ENCODE results near the gene STMP1.
"Not testable (repeated sequence)": the region's sequence is repeated elsewhere in the genome, so short reads cannot be mapped to it uniquely, and the experiment has no call there.

The STMP1 gene

GRCh38 chr7:135653340-135654080 is 8.8 kb upstream of the STMP1 start:
- Mint-ChIP-seq H3K36me3 (peaks cover 14% of the 10 kb centered on the region), H3K9me3 (no peaks in the 10 kb centered on the region), H3K4me3 (no peak overlapping the region), H3K27ac (no peak overlapping the region), H3K4me1 (no peaks in the 10 kb centered on the region)
- DNase-seq (ENCODE audit: low spot score in 2 of 2) (no peak), ATAC-seq (no peak)

GRCh38 chr7:135658564-135658963 is 3.8 kb upstream of the STMP1 start:
- H3K4me1 Mint-ChIP-seq, result peaks cover 10% of the 10 kb centered on the region
- no peaks in the 10 kb centered on the region for H3K9me3 Mint-ChIP-seq
- H3K36me3 Mint-ChIP-seq, result peaks cover 11% of the 10 kb centered on the region
- no peak for ATAC-seq
- DNase-seq (ENCODE audit: low spot score in 2 of 2), result no peak
- H3K27ac Mint-ChIP-seq, result no peak overlapping the region
- no peak overlapping the region for H3K4me3 Mint-ChIP-seq

DNA sequence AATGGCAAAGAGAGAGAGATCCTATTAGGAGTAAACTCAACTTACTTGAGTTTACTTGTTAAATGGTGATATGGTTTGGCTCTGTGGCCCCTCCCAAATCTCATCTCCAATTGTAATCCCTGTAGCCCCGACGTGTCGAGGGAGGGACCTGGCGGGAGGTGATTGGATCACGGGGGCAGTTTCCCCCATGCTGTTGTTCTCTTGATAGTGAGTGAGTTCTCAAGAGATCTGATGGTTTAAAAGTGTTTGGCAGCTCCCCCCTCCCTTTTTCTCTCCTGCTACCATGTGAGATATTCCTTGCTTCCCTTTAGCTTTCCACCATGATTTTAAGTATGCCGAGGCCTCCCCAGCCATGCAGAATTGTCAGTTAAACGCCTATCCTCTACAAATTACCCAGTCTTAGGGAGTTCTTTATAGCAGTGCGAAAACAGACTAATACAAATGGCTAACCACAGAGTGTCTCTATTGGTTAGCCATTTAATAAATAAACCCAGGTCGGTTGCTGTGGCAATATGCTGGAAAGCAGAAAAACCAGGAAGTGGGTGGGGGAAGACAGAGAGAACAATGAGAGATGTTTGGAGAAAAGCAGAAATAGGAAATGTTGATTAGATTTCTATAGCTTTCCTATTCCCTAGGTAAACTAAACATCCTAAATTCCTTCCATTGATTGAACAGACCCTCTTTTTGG is 3.0 kb upstream of the STMP1 start:
- Mint-ChIP-seq H3K4me1 (peaks cover 18% of the 10 kb centered on the region), H3K4me3 (no peak overlapping the region)

GRCh38 chr7:135661311-135662122 is 797 bp upstream of the STMP1 start:
- ATAC-seq (no peak), DNase-seq (ENCODE audit: low spot score in 2 of 2) (no peak)
- H3K4me3 Mint-ChIP-seq, result peak overlapping the region; percentile 95
- H3K9me3 Mint-ChIP-seq, result no peaks in the 10 kb centered on the region
- peak overlapping the region; percentile 96 for H3K27ac Mint-ChIP-seq
- peaks cover 17% of the 10 kb centered on the region for H3K36me3 Mint-ChIP-seq
- H3K4me1 Mint-ChIP-seq, result peaks cover 35% of the 10 kb centered on the region

More for the DNA sequence above, 3.0 kb upstream of the STMP1 start:
- H3K27ac Mint-ChIP-seq, result no peak overlapping the region
- no peaks in the 10 kb centered on the region for H3K9me3 Mint-ChIP-seq
- no peak for DNase-seq (ENCODE audit: low spot score in 2 of 2)
- H3K36me3 Mint-ChIP-seq, result peaks cover 11% of the 10 kb centered on the region
- ATAC-seq, result no peak

- Mint-ChIP-seq H3K4me1 (peaks cover 39% of the 10 kb centered on the region), H3K4me3 (peak overlapping the region; percentile 95)
- ATAC-seq, result peak; percentile 2
These were observed 266 bp upstream of the STMP1 start for GRCh38 chr7:135662123-135662372.

DNA sequence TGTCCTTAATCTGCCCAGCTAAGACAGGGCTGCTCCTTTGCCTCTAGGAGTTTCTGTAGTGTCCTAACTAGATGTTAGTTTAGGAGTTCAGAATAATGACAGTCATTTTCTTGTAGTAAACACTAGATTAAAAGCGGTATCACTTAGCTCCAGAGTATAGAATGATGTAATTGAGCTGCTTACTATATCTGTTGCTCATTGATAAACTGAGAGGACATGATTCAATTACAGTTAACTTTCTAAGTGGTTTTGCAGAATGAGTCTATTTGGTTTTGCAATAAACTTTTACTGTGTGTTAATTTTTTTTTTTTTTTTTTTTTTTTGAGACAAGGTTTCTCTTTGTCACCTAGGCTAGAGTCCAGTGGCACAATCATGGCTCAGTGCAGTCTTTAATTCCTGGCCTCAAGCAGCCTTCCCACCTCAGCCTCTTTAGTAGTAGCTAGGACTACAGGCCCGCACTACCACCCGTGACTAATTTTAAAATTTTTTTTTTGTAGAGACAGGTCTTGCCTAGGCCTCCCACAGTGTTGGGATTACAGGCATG is 1.8 kb downstream of the STMP1 start:
- Mint-ChIP-seq H3K9me3 (no peaks in the 10 kb centered on the region), H3K4me3 (peak overlapping the region; percentile 95), H3K36me3 (peaks cover 18% of the 10 kb centered on the region), H3K4me1 (peaks cover 39% of the 10 kb centered on the region), H3K27ac (peak overlapping the region; percentile 48)
- DNase-seq (ENCODE audit: low spot score in 2 of 2), result no peak
- peak; percentile 80 for ATAC-seq

More at GRCh38 chr7:135662123-135662372, 266 bp upstream of the STMP1 start:
- Mint-ChIP-seq H3K9me3 (no peaks in the 10 kb centered on the region), H3K27ac (peak overlapping the region; percentile 96), H3K36me3 (peaks cover 18% of the 10 kb centered on the region)
- no peak for DNase-seq (ENCODE audit: low spot score in 2 of 2)

DNA sequence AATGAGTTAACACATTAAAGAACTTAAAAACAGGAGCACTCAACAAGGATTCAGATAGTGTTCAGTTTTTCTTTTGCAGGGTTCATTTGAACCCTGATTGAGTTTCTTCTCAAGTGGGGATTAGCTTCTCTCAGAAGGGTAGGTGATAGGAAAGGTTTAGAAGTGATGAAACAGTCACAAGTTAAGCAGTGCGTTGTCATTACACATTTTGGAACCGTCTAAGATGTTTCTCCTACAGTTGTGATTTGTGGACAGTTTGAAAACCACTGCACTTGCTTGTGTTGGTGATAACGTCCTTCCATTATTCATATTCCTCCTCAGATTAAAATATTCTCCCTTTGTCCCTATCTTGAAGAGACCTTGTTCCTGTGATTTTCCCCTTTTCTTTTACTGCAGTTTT is 2.7 kb downstream of the STMP1 start:
- no peak overlapping the region for H3K27ac Mint-ChIP-seq
- H3K9me3 Mint-ChIP-seq, result no peaks in the 10 kb centered on the region

GRCh38 chr7:135666156-135666555 is 3.8 kb downstream of the STMP1 start:
- Mint-ChIP-seq H3K36me3 (peaks cover 18% of the 10 kb centered on the region), H3K27ac (no peak overlapping the region), H3K4me1 (peaks cover 50% of the 10 kb centered on the region), H3K4me3 (no peak overlapping the region), H3K9me3 (no peaks in the 10 kb centered on the region)
- no peak for DNase-seq (ENCODE audit: low spot score in 2 of 2)
- ATAC-seq, result no peak

More for the DNA sequence above, 2.7 kb downstream of the STMP1 start:
- no peak for DNase-seq (ENCODE audit: low spot score in 2 of 2)
- Mint-ChIP-seq H3K4me1 (peaks cover 48% of the 10 kb centered on the region), H3K36me3 (peaks cover 18% of the 10 kb centered on the region), H3K4me3 (no peak overlapping the region)
- no peak for ATAC-seq

DNA sequence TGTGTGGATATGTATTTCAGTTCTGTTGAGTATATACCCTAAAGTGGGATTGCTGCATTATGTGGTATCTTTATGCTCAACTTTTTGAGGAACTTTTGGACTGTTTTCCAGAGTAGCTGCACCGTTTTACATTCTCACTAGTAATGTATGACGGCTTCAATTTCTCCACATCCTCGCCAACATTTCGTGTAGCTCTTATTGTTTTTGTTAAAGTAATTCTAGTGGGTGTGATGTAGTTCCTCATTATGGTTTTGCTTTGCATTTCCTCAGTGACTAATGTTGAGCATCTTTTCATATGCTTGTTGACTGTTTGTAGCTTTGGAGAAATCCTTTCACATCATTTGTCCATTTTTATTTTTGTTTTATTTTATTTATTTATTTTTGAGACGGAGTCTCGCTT is 4.5 kb downstream of the STMP1 start:
- H3K9me3 Mint-ChIP-seq, result no peaks in the 10 kb centered on the region
- H3K36me3 Mint-ChIP-seq, result peaks cover 18% of the 10 kb centered on the region
- H3K4me3 Mint-ChIP-seq, result no peak overlapping the region
- H3K4me1 Mint-ChIP-seq, result peaks cover 44% of the 10 kb centered on the region
- no peak overlapping the region for H3K27ac Mint-ChIP-seq
- DNase-seq (ENCODE audit: low spot score in 2 of 2) (no peak), ATAC-seq (no peak)

DNA sequence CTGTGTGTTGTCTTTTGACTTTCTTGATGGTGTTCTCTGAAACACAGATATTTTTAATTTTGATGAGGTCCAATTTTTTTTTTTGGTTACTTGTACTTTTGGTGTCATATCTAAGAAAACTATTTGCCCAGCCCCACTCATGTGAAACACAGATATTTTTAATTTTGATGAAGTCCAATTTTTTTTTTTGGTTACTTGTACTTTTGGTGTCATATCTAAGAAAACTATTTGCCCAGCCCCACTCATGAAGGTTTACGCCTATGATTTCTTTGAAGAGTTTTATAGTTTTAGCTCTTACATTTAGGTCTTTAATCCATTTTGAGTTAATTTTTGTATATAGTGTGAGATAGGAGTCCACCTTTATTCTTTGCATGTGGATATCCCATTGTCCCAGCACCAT is 5.3 kb downstream of the STMP1 start:
- not testable (repeated sequence) for H3K4me3 Mint-ChIP-seq; H3K27ac Mint-ChIP-seq; DNase-seq (ENCODE audit: low spot score in 2 of 2); H3K9me3 Mint-ChIP-seq; ATAC-seq
- H3K36me3 Mint-ChIP-seq, result peaks cover 11% of the 10 kb centered on the region
- peaks cover 42% of the 10 kb centered on the region for H3K4me1 Mint-ChIP-seq

DNA sequence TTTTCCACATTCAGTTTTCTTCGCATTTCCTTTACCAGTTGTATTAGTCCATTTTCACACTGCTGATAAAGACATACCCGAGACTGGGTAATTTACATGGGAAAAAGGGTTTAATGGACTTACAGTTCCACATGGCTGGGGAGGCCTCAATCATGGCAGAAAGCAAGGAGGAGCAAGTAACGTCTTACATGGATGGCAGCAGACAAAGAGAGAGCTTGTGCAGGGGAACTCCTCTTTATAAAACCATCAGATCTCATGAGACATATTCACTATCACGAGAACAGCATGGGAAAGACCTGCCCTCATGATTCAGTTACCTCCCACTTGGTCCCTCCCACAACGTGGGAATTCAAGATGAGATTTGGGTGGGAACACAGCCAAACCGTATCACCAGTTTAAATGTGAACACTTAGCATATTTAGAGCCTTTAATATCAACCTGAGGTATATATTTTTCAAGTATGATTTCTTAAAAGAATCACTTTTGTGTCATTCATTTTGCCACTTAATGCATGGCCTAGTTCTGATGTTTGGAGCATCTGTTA is 6.6 kb downstream of the STMP1 start:
- H3K4me3 Mint-ChIP-seq; DNase-seq (ENCODE audit: low spot score in 2 of 2); H3K9me3 Mint-ChIP-seq; H3K27ac Mint-ChIP-seq; ATAC-seq: not testable (repeated sequence)
- peaks cover 41% of the 10 kb centered on the region for H3K4me1 Mint-ChIP-seq
- H3K36me3 Mint-ChIP-seq, result peaks cover 19% of the 10 kb centered on the region

DNA sequence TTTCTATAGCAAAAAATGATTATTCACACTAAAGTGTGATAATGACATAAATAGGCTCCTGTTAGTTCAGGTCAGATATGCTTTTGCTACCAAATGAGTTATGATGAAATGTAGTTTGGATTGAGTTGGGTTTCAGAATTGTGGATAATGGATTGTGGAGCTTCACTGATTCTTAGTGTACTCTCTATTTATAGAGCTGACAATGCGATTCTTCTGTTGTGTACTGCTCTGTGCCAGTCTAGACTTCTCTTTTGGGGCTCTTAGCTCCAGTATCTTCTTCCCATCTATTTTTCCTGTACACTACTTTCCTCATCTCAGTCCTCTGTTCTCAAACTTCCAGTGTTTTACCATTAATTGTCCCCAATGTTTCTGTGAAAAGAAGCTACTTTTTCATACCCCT is 7.5 kb downstream of the STMP1 start:
- H3K4me3 Mint-ChIP-seq, result no peak overlapping the region
- peaks cover 32% of the 10 kb centered on the region for H3K4me1 Mint-ChIP-seq
- no peaks in the 10 kb centered on the region for H3K9me3 Mint-ChIP-seq
- ATAC-seq, result no peak
- peaks cover 27% of the 10 kb centered on the region for H3K36me3 Mint-ChIP-seq
- DNase-seq (ENCODE audit: low spot score in 2 of 2), result no peak
- no peak overlapping the region for H3K27ac Mint-ChIP-seq

DNA sequence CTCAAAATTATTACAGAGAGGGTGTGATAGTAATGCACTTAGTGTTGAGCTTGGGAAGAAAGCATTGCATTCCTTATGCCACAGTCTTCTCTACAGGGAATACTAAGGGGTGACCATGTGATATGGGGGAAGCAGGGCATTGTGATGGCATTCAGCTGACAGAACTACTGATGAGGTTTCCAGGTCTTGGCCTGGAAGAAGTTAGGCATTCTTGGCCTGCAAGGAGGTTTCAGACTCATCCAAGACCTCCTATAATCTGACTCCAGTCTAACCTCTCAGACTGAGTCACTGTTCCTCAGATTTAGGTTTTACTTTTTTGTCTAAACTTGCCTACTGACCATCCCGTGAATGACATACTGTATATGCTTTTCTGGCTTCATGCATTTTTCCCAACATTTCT is 7.9 kb downstream of the STMP1 start:
- no peak for ATAC-seq
- no peak for DNase-seq (ENCODE audit: low spot score in 2 of 2)
- Mint-ChIP-seq H3K9me3 (no peaks in the 10 kb centered on the region), H3K4me1 (peaks cover 28% of the 10 kb centered on the region), H3K4me3 (no peak overlapping the region), H3K36me3 (peaks cover 31% of the 10 kb centered on the region), H3K27ac (no peak overlapping the region)

DNA sequence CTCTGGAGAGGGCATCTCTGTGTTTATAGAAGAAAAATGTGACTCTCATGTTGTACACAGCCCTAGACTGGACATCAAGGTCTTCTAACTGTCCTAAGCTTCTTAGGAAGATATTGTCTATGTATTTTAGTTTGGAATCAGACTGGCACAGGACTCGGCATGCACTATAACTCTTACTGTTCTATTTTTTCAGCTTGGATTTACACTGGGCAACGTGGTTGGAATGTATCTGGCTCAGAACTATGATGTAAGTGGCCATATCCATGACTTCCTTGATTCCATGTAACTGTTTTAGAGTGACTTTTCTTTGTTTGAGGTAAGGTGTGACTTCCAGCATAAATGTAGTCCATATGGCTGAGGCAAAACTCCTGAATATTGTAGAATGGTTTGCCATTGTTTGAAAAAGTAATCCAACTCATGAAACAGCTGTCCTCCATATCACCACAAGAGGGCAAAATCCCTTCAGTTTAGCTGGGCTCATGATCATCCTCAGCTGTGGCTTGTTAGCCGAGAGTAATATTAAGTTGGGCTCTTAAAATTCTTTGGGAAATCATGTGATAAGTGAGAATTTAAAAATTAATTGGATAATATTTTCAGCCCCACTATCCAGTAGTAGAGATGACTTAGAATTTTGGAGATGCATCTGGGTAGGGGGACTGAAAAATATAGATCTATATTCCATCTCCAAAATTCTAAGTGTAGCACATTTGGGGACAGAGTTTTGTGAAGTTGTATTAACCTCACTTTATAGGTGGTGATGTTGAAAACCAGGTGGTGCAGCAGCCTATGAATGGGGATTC is 10.4 kb downstream of the STMP1 start:
- Mint-ChIP-seq H3K4me3 (no peak overlapping the region), H3K9me3 (no peaks in the 10 kb centered on the region), H3K36me3 (peaks cover 50% of the 10 kb centered on the region), H3K27ac (no peak overlapping the region), H3K4me1 (peaks cover 16% of the 10 kb centered on the region)
- DNase-seq (ENCODE audit: low spot score in 2 of 2) (no peak), ATAC-seq (peak; percentile 57)

GRCh38 chr7:135673360-135673706 is 11.0 kb downstream of the STMP1 start:
- no peaks in the 10 kb centered on the region for H3K9me3 Mint-ChIP-seq
- H3K4me3 Mint-ChIP-seq, result no peak overlapping the region
- no peak for DNase-seq (ENCODE audit: low spot score in 2 of 2)
- no peak for ATAC-seq
- peaks cover 51% of the 10 kb centered on the region for H3K36me3 Mint-ChIP-seq
- no peak overlapping the region for H3K27ac Mint-ChIP-seq
- H3K4me1 Mint-ChIP-seq, result peaks cover 16% of the 10 kb centered on the region

Data from stimulated activated effector memory CD8-positive, alpha-beta T cell treated with anti-CD3 and anti-CD28 coated beads, Interleukin-12 subunit alpha, Interleukin-12 subunit beta, amount 100 ng/mL, for 72 hours (primary cell).